HepG2 (cell line): ENCODE measurements around the gene NDUFS6. TPM values are rescaled to one million over a fixed set of nuclear protein-coding genes. Genes with fewer than 3 reads are reported as not detected.

ENCODE experiments used
- ATAC-seq: fragments of 200-7000 bp; cut with Tn5 transposase; 3 replicates; pipeline ENCODE4 v1.9.1; 2020; ENCODE audit warnings: mild to moderate bottlenecking, moderate library complexity
- BruUV-seq: library from RNA; stranded (reverse); fragments of 400-500 nt; replicated peaks from 2 replicates; lab custom pipeline; 2021; lab: Mats Ljungman, UMichigan
- CTCF ChIA-PET: fragments of 300-600 bp; formaldehyde crosslinking; extraction: SDS; loops from one replicate; lab custom pipeline; 2021; ENCODE audit warnings: low total read pairs, inconsistent platforms, low intra/inter-chr PET ratio; lab: Yijun Ruan, JAX
- POLR2A ChIA-PET: fragments of 350-600 bp; sonication (Branson Sonifier 250); formaldehyde crosslinking; loops from one replicate; lab custom pipeline; 2020; ENCODE audit warnings: antibody characterized with exemption, inconsistent platforms; lab: Yijun Ruan, JAX
- DNase-seq: peaks from one replicate; pipeline ENCODE4 v3.0.0-alpha.2; 2015; ENCODE audit warnings: low spot score
- FAIRE-seq: peaks from 3 replicates; lab custom pipeline; 2011; peaks lifted over from hg19 to GRCh38; lab: Jason Lieb, UNC
- H2AFZ ChIP-seq: one replicate; pipeline ENCODE4 v1.6.1; 2011; ENCODE audit warnings: low read length, inconsistent platforms
- H3K27ac ChIP-seq: fragments of 300-600 bp; 3 replicates; pipeline ENCODE4 v1.8.0; 2011; ENCODE audit warnings: mixed run types, mild to moderate bottlenecking, mixed read lengths, low read length, inconsistent platforms; ENCODE audit not compliant: insufficient read depth; ENCODE audit errors: extremely low read length
- H3K27me3 ChIP-seq, 2 experiments: fragments of 200-600 bp in 1 of 2; 2 replicates in 1 of 2; 3 replicates in 1 of 2; pipeline versions ENCODE4 v1.6.0 to v1.8.0; 2011; ENCODE audit warnings: low read length in 2 of 2, mild to moderate bottlenecking in 2 of 2, moderate library complexity in 2 of 2, inconsistent platforms in 1 of 2; ENCODE audit not compliant: insufficient read depth in 2 of 2, control insufficient read depth in 1 of 2
- H3K36me3 ChIP-seq, 2 experiments: fragments of 200-600 bp in 1 of 2; replicated peaks in 1 of 2; 2 replicates in 1 of 2; 3 replicates in 1 of 2; pipeline versions ENCODE4 v1.5.1 to v1.8.0; 2011; ENCODE audit warnings: low read length in 2 of 2, inconsistent platforms in 1 of 2; ENCODE audit not compliant: insufficient read depth in 2 of 2, control insufficient read depth in 1 of 2
- H3K4me1 ChIP-seq: 2 replicates; pipeline ENCODE4 v1.5.1; 2012; ENCODE audit warnings: low read length, inconsistent platforms; ENCODE audit not compliant: insufficient read depth
- H3K4me2 ChIP-seq: 2 replicates; pipeline ENCODE4 v1.6.0; 2011; ENCODE audit warnings: low read depth, low read length, inconsistent platforms
- H3K4me3 ChIP-seq, 3 experiments: fragments of 200-600 bp in 1 of 3; sonication (generic), shearing (Covaris generic) in 1 of 3; replicated peaks in 1 of 3; 2 replicates each; pipeline ENCODE4 v1.5.1; 2011 to 2016; ENCODE audit warnings: low read length in 3 of 3, inconsistent platforms in 2 of 3, low read depth in 2 of 3, mild to moderate bottlenecking in 2 of 3, control low read depth in 1 of 3, mixed read lengths in 1 of 3; ENCODE audit not compliant: insufficient read depth in 1 of 3
- H3K79me2 ChIP-seq: one replicate; pipeline ENCODE4 v1.6.1; 2011; ENCODE audit warnings: low read length, inconsistent platforms; ENCODE audit not compliant: insufficient read depth
- H3K9ac ChIP-seq: 2 replicates; pipeline ENCODE4 v1.6.0; 2011; ENCODE audit warnings: mild to moderate bottlenecking, low read depth, low read length, inconsistent platforms; ENCODE audit not compliant: insufficient read depth
- H3K9me3 ChIP-seq: 2 replicates; pipeline ENCODE4 v1.5.1; 2012; ENCODE audit warnings: mild to moderate bottlenecking, low read length
- H4K20me1 ChIP-seq: 2 replicates; pipeline ENCODE4 v1.6.0; 2011; ENCODE audit warnings: inconsistent platforms, mild to moderate bottlenecking, low read length, moderate library complexity; ENCODE audit not compliant: insufficient read depth
- AGO2 ChIP-seq: fragments of 200-400 bp; formaldehyde crosslinking; optimal IDR thresholded peaks from 2 replicates; pipeline ENCODE3; 2017; ENCODE audit warnings: mild to moderate bottlenecking, low read depth, low read length, moderate library complexity
- CREB1 ChIP-seq, 2 experiments: fragments of 450-650 bp in 1 of 2; IDR thresholded peaks; 2 replicates each; pipeline ENCODE4 v1.6.1; 2016 to 2017; ENCODE audit warnings: control low read depth in 1 of 2, mild to moderate bottlenecking in 1 of 2, missing compliant biosample characterization in 1 of 2, missing genetic modification characterization in 1 of 2
- ETV5 ChIP-seq: IDR thresholded peaks from 2 replicates; pipeline ENCODE4 v1.6.1; 2018; ENCODE audit warnings: missing biosample characterization, missing genetic modification reagents, inconsistent platforms, borderline replicate concordance
- MIXL1 ChIP-seq: IDR thresholded peaks from 2 replicates; pipeline ENCODE4 v1.6.1; 2016
- NPAS2 ChIP-seq: sonication (generic); formaldehyde crosslinking; IDR thresholded peaks from 2 replicates; pipeline ENCODE4 v1.8.0; 2022; ENCODE audit warnings: mild to moderate bottlenecking, missing genetic modification reagents, borderline replicate concordance
- SMAD9 ChIP-seq: sonication (generic); formaldehyde crosslinking; IDR thresholded peaks from 2 replicates; pipeline ENCODE4 v1.5.1; 2020; ENCODE audit warnings: mild to moderate bottlenecking, missing genetic modification reagents
- ZFP36 ChIP-seq: fragments of 150-350 bp; IDR thresholded peaks from 2 replicates; pipeline ENCODE4 v1.6.1; 2018; ENCODE audit warnings: borderline replicate concordance, low read length, low read depth; ENCODE audit not compliant: partially characterized antibody
- ZFX ChIP-seq: sonication (generic); formaldehyde crosslinking; IDR thresholded peaks from 2 replicates; pipeline ENCODE4 v1.4.0; 2020; ENCODE audit warnings: mild to moderate bottlenecking, low read depth, missing genetic modification reagents, moderate library complexity
- ZHX1 ChIP-seq: sonication (generic); formaldehyde crosslinking; IDR thresholded peaks from 2 replicates; pipeline ENCODE4 v1.8.1; 2022; ENCODE audit warnings: low read depth, mild to moderate bottlenecking, missing genetic modification reagents
- WGBS: methylation state at CpG from one replicate; pipeline ENCODE4 v1.1.6; 2017; ENCODE audit warnings: low lambda C conversion rate; 5-methylcytosine and 5-hydroxymethylcytosine counted together
- in situ Hi-C: cut with HindIII; loops from 2 replicates; pipeline ENCODE4 v1.10.0; 2017; ENCODE audit warnings: low pct_unique_long_range_greater_than_20kb; ENCODE audit not compliant: extremely low pct_ligation_motif_present
- intact Hi-C: fragments of 100-400 bp; cut with micrococcal nuclease; formaldehyde crosslinking; loops from one replicate; pipeline ENCODE4 v1.10.0; 2022; ENCODE audit not compliant: unreplicated experiment
- polyA plus RNA-seq, 8 experiments: library from polyadenylated mRNA; depleted of rRNA in 3 of 8; stranded (reverse) in 7 of 8; unstranded in 1 of 8; fragments of >200 nt; fragmentation: Illumina TruSeq in 4 of 8; extraction: Trizol in 4 of 8; gene quantifications; 2 replicates each; pipeline versions ENCODE4 v1.2.1 to v1.2.3, GENCODE V29; 2011 to 2016; ENCODE audit warnings: low read depth in 4 of 8, missing spikeins in 1 of 8, mixed read lengths in 1 of 8; ENCODE audit not compliant: insufficient read depth in 1 of 8
- total RNA-seq, 5 experiments: library from RNA; depleted of rRNA; stranded (reverse); fragments of >200 nt; fragmentation: Illumina TruSeq; extraction: Trizol; gene quantifications; 2 replicates each; pipeline ENCODE4 v1.2.3, GENCODE V29; 2016; ENCODE audit warnings: low read depth in 1 of 5

NDUFS6 gene
- total and polyA plus RNA-seq, 2 of the 13 experiments (the other 11 are each of a cell fraction or from before 2014, with no cell fraction given), result 23.7 to 50.4 TPM

- TF ChIP-seq ZFP36, result no peak
- TF ChIP-seq, all 625 proteins: peak for 0
Measured at GRCh38 chr5:1767524-1768282, 33.5 kb upstream of the NDUFS6 start (continued).

- in situ Hi-C loops, result loop anchor here (10.0 kb wide), 1 partner anchor 246 kb away; no protein-coding TSS in a partner anchor
- H3K36me3 ChIP-seq, result no peaks in the 10 kb centered on the region
- peaks cover 6 to 66% of the 10 kb centered on the region in 2 experiments for H3K27me3 ChIP-seq
- H3K9me3 ChIP-seq, result no peaks in the 10 kb centered on the region
- H3K4me1 ChIP-seq, result no peaks in the 10 kb centered on the region
- FAIRE-seq (no peak), ATAC-seq (no peak), DNase-seq (no peak)
- H4K20me1 ChIP-seq, result no peaks in the 10 kb centered on the region
- no peak for TF ChIP-seq AGO2
- no peak for TF ChIP-seq ETV5 (CRISPR knock-in tag)
- no peak for TF ChIP-seq SMAD9 (CRISPR knock-in tag)
- no peak for TF ChIP-seq ZHX1 (CRISPR knock-in tag)
- TF ChIP-seq ZFX (CRISPR knock-in tag), result no peak
- TF ChIP-seq CREB1 (IDR thresholded peaks at IDR 0.05), result no peak
- TF ChIP-seq CREB1 (CRISPR knock-in tag; IDR thresholded peaks at IDR 0.05), result no peak
- TF ChIP-seq MIXL1 (CRISPR knock-in tag), result no peak
- TF ChIP-seq NPAS2 (CRISPR knock-in tag), result no peak
- H2AFZ ChIP-seq, result no peak overlapping the region
- H3K79me2 ChIP-seq, result no peaks in the 10 kb centered on the region
- ChIA-PET CTCF (no interaction called here), POLR2A (no interaction called here)
- intact Hi-C loops, result no loop called here
- no TSS peak for BruUV-seq
- WGBS, result 100% methylated on average over 3 of the region's 35 CpGs
- no peak overlapping the region for H3K27ac ChIP-seq
- no peak overlapping the region for H3K4me2 ChIP-seq
- no peak overlapping the region for H3K9ac ChIP-seq
- no peak overlapping the region for H3K4me3 ChIP-seq
Measured at GRCh38 chr5:1768283-1769000, 32.8 kb upstream of the NDUFS6 start.
